ENCODE measurements around the gene ZDHHC3.
"Not testable (repeated sequence)": the region's sequence is repeated elsewhere in the genome, so short reads cannot be mapped to it uniquely, and the experiment has no call there.

- TF ChIP-seq FOXM1 (IDR thresholded peaks at IDR 0.05; ENCODE audit: borderline replicate concordance); SUZ12 (IDR thresholded peaks at IDR 0.05); NFRKB (IDR thresholded peaks at IDR 0.05); HDGF (IDR thresholded peaks at IDR 0.05; ENCODE audit: borderline replicate concordance); ELF4 (IDR thresholded peaks at IDR 0.05); TARDBP (IDR thresholded peaks at IDR 0.05): not testable (repeated sequence)
These were observed 26.2 kb downstream of the ZDHHC3 start for GRCh38 chr3:44949770-44950169.
